ENCODE data around the gene SPTBN1.

Gene SPTBN1

DNA sequence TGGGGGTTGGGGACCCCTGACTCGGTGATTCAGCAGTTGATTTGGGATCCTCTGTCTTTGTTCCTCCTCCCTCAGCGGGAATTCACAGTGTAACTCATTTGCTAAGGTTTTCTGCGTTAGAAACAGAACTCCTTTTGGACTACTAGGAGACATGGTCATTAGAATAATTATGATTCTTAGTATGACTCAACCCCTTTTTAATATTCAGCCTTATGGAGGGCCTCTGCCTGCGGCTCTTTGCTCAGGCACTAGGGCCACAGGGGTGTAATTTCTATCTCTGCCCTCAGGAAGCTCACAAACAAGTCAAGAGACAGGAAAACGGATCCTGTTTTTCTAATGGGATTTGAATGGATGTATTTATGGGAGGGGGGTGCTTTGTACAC lies 117.4 kb downstream of the SPTBN1 start:
- Histone ChIP-seq H3K27ac (ENCODE audit: low read depth, low read length) (peak overlapping the region; percentile 100), H3K79me2 (ENCODE audit: control insufficient read depth, insufficient read depth, low read length, unreplicated experiment) (peaks cover 86% of the 10 kb centered on the region), H3K4me3 (ENCODE audit: low read depth, low read length) (peak overlapping the region; percentile 68; the same call in 1 of the 2 replicates), H3K27me3 (ENCODE audit: insufficient read depth, low read length) (no peaks in the 10 kb centered on the region), H3K36me3 (ENCODE audit: insufficient read depth, low read length) (no peaks in the 10 kb centered on the region), H2AFZ (ENCODE audit: low read length, unreplicated experiment) (no peak overlapping the region), H3K4me1 (ENCODE audit: control insufficient read depth, insufficient read depth, low read length, unreplicated experiment) (peaks cover 95% of the 10 kb centered on the region)

DNA sequence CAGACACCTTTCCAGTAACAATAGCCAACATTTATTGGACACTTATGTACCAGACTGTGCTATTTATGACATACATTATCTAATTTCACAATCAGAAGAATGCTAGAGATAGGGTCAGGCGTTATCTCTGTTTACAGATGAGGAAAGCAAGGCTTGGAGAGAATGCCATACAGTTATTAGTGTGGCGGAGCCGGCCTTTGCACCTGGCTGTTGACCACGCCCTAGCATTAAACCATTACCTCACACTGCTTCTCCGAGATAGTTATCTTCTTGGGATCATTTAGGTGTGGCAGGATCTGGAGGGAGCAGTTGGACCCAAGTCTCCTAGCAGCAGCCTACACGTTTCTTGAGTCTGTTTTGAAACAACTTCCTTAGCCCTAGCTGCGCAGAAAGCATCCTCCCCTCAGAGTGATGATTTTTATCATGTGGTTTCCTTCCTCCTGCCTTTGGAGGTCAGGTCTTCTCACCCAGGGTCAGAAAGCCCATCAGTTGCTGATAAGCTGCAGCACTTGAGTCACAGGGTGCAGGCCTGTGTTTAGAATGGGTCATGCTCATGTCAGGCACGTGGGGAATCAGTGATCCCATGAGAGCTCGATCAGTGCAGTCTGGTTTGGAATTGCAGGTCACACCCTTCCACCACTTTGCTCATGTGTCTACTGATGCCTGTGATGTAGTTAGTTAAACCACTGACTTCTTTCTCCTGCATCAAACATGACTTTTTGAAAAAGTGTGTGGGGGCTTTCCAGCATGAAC lies 118.2 kb downstream of the SPTBN1 start:
- Histone ChIP-seq H3K4me3 (ENCODE audit: low read depth, low read length) (no peak overlapping the region), H3K27ac (ENCODE audit: low read depth, low read length) (peak overlapping the region; percentile 100), H3K36me3 (ENCODE audit: insufficient read depth, low read length) (no peaks in the 10 kb centered on the region), H3K27me3 (ENCODE audit: insufficient read depth, low read length) (no peaks in the 10 kb centered on the region), H3K4me1 (ENCODE audit: control insufficient read depth, insufficient read depth, low read length, unreplicated experiment) (peaks cover 91% of the 10 kb centered on the region), H2AFZ (ENCODE audit: low read length, unreplicated experiment) (no peak overlapping the region), H3K79me2 (ENCODE audit: control insufficient read depth, insufficient read depth, low read length, unreplicated experiment) (peaks cover 88% of the 10 kb centered on the region)

DNA sequence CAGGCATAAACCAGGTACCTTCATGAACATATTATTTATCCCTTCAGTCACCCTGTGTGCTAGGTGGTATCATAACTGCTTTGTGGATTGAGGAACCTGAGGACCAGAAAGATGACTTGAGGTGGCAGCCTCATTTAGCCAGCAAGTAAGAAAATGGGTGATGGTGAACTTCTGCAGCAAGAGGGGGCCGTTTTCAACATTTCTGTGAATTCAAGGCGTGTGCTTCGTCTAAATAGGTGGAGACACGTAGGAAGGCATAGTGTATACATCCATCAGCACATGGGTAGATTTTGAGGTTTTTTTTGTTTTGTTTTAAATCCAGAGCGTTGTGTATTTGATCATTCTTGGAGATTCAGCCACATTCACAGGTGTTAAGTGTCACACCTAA lies 118.7 kb downstream of the SPTBN1 start:
- H3K27ac ChIP-seq (ENCODE audit: low read depth, low read length), result peak overlapping the region; percentile 100
- no peak overlapping the region for H2AFZ ChIP-seq (ENCODE audit: low read length, unreplicated experiment)
- no peaks in the 10 kb centered on the region for H3K36me3 ChIP-seq (ENCODE audit: insufficient read depth, low read length)
- H3K27me3 ChIP-seq (ENCODE audit: insufficient read depth, low read length), result no peaks in the 10 kb centered on the region
- peaks cover 87% of the 10 kb centered on the region for H3K79me2 ChIP-seq (ENCODE audit: control insufficient read depth, insufficient read depth, low read length, unreplicated experiment)
- no peak overlapping the region for H3K4me3 ChIP-seq (ENCODE audit: low read depth, low read length)
- peaks cover 86% of the 10 kb centered on the region for H3K4me1 ChIP-seq (ENCODE audit: control insufficient read depth, insufficient read depth, low read length, unreplicated experiment)

DNA sequence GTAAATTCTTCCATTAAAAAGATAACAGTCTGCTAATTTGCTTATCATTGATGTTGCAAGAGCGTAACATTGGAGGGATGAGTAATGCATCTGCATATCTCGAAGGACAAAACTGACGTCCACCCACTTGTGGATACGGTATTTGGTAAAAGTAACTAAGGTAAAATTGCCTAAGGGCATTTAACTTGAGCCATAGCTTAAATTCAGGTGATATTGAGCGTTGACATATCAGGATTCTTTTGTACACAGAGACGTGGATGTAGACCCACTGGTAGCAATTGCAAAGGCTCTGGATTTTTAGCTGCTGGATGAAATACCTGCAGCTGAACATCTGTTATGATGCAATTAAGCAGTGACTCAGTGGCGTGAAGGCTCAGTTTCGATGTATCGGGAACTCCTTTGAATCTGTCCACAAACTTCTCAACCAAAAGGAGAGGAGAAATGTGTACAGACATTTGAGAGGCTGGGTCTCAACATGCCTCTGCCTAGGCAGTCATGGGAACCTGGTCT lies 119.3 kb downstream of the SPTBN1 start:
- H2AFZ ChIP-seq (ENCODE audit: low read length, unreplicated experiment), result no peak overlapping the region
- peaks cover 86% of the 10 kb centered on the region for H3K79me2 ChIP-seq (ENCODE audit: control insufficient read depth, insufficient read depth, low read length, unreplicated experiment)
- H3K4me3 ChIP-seq (ENCODE audit: low read depth, low read length), result no peak overlapping the region
- peak overlapping the region; percentile 100; the same call in 1 of the 2 replicates for H3K27ac ChIP-seq (ENCODE audit: low read depth, low read length)
- H3K27me3 ChIP-seq (ENCODE audit: insufficient read depth, low read length), result no peaks in the 10 kb centered on the region
- H3K4me1 ChIP-seq (ENCODE audit: control insufficient read depth, insufficient read depth, low read length, unreplicated experiment), result peaks cover 80% of the 10 kb centered on the region
- no peaks in the 10 kb centered on the region for H3K36me3 ChIP-seq (ENCODE audit: insufficient read depth, low read length)

DNA sequence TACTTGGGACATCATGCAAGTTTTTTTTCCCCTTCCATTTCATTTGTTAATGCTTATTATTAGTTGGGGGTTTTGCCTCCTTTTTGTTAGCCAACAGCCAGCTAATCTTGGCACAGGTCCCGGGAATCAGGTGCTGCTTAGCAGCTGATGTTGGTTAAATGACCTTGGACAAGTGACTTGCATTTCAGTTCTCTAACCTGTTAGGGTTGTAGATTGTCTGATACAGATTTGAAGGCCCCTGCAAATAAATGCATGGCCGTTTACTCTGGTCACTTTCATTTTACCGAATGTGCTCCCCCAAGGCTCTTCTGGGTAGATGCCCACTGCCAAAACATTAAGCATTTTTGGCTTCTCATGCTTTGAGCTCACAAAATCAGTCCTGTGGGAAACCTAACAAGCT lies 120.9 kb downstream of the SPTBN1 start:
- H3K4me3 ChIP-seq (ENCODE audit: low read depth, low read length), result no peak overlapping the region
- no peak overlapping the region for H3K27ac ChIP-seq (ENCODE audit: low read depth, low read length)
- H3K36me3 ChIP-seq (ENCODE audit: insufficient read depth, low read length), result no peaks in the 10 kb centered on the region
- peaks cover 84% of the 10 kb centered on the region for H3K79me2 ChIP-seq (ENCODE audit: control insufficient read depth, insufficient read depth, low read length, unreplicated experiment)
- no peak overlapping the region for H2AFZ ChIP-seq (ENCODE audit: low read length, unreplicated experiment)
- no peaks in the 10 kb centered on the region for H3K27me3 ChIP-seq (ENCODE audit: insufficient read depth, low read length)
- peaks cover 64% of the 10 kb centered on the region for H3K4me1 ChIP-seq (ENCODE audit: control insufficient read depth, insufficient read depth, low read length, unreplicated experiment)

DNA sequence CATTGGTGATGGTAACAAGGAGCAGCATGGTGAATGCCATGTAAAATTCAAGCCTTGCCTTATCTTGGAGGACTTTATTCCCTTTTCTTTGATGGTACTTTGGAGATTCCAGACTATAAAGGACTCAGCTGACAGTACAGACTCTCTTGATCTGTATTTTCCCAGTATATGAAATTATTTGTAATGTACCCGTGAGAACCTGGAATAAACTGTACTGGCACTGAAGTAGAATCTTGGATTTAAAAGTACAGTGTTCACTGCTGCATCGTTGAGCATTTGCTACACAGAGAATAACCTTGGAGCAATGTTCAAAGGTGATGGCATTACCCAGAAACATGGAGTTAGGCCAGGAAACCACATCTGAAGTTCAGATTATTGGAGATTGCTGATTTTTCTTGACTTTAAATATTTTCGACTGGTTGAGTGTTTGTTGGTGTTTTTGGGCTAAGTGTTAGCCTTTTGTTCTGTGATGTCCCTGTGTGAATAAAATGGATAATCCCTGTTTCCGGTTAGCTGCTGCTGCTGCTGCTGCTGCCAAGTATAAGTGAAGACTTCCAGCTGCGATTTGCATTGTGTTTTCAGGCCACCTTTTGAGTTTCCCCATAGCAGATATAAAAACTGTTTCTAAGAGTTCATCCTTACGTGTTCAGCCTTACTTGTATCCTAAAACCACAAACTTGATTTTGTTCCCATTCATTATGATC lies 122.0 kb downstream of the SPTBN1 start:
- Histone ChIP-seq H3K27me3 (ENCODE audit: insufficient read depth, low read length) (no peaks in the 10 kb centered on the region), H3K27ac (ENCODE audit: low read depth, low read length) (no peak overlapping the region), H2AFZ (ENCODE audit: low read length, unreplicated experiment) (no peak overlapping the region), H3K36me3 (ENCODE audit: insufficient read depth, low read length) (no peaks in the 10 kb centered on the region), H3K4me1 (ENCODE audit: control insufficient read depth, insufficient read depth, low read length, unreplicated experiment) (peaks cover 55% of the 10 kb centered on the region), H3K79me2 (ENCODE audit: control insufficient read depth, insufficient read depth, low read length, unreplicated experiment) (peaks cover 89% of the 10 kb centered on the region), H3K4me3 (ENCODE audit: low read depth, low read length) (no peak overlapping the region)

DNA sequence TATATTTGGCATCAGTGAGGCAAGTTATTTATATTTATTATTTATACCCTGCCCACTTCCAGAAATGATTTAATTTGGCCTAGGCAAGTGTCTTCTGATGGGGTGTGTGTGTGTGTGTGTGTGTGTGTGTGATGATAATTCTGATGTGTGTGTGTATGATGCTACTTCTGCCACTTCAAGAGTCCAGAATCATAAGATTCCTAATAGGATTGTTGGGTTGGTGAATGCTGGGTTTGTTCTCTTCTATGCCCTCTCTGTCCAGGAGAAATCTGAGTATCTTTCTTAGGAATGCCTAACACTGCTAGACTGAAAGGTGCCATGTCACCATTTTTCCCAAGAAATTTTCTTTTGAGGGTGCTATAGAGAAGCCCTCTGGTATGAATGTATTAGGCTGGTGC lies 122.5 kb downstream of the SPTBN1 start:
- Histone ChIP-seq H3K79me2 (ENCODE audit: control insufficient read depth, insufficient read depth, low read length, unreplicated experiment) (peaks cover 88% of the 10 kb centered on the region), H3K36me3 (ENCODE audit: insufficient read depth, low read length) (no peaks in the 10 kb centered on the region), H3K4me3 (ENCODE audit: low read depth, low read length) (no peak overlapping the region), H3K27ac (ENCODE audit: low read depth, low read length) (no peak overlapping the region), H3K27me3 (ENCODE audit: insufficient read depth, low read length) (no peaks in the 10 kb centered on the region), H3K4me1 (ENCODE audit: control insufficient read depth, insufficient read depth, low read length, unreplicated experiment) (peaks cover 50% of the 10 kb centered on the region), H2AFZ (ENCODE audit: low read length, unreplicated experiment) (no peak overlapping the region)

DNA sequence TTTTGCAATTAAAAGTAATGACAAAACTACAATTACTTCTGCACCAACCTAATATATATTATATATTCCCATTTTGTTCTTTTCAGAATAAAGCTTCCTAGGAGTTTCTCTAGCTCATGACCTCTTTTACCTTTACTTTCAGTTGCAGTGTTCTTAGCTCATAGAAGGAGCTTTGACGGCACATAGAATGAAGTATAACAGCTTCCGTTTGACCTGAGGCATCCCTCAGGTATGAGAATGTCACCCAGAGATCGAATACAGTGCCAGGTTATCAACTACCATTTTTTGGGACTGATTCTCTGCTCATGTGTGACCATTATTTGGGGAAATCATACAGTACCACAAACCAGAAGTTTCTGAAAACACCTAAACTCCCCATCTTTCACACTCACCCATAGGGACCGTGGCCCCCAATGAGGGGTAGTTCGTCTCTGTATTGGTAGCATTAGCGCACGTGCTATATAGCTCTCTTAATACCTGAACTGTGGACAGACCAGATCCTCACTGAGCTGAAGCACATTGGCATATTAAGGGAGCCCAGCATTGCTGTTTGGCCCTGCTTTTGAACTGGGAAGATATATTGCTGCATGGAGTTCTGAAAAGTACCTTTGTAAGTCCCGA lies 123.0 kb downstream of the SPTBN1 start:
- Histone ChIP-seq H3K4me1 (ENCODE audit: control insufficient read depth, insufficient read depth, low read length, unreplicated experiment) (peaks cover 45% of the 10 kb centered on the region), H2AFZ (ENCODE audit: low read length, unreplicated experiment) (no peak overlapping the region), H3K27me3 (ENCODE audit: insufficient read depth, low read length) (no peaks in the 10 kb centered on the region), H3K27ac (ENCODE audit: low read depth, low read length) (no peak overlapping the region), H3K79me2 (ENCODE audit: control insufficient read depth, insufficient read depth, low read length, unreplicated experiment) (peaks cover 87% of the 10 kb centered on the region), H3K36me3 (ENCODE audit: insufficient read depth, low read length) (no peaks in the 10 kb centered on the region), H3K4me3 (ENCODE audit: low read depth, low read length) (no peak overlapping the region)

DNA sequence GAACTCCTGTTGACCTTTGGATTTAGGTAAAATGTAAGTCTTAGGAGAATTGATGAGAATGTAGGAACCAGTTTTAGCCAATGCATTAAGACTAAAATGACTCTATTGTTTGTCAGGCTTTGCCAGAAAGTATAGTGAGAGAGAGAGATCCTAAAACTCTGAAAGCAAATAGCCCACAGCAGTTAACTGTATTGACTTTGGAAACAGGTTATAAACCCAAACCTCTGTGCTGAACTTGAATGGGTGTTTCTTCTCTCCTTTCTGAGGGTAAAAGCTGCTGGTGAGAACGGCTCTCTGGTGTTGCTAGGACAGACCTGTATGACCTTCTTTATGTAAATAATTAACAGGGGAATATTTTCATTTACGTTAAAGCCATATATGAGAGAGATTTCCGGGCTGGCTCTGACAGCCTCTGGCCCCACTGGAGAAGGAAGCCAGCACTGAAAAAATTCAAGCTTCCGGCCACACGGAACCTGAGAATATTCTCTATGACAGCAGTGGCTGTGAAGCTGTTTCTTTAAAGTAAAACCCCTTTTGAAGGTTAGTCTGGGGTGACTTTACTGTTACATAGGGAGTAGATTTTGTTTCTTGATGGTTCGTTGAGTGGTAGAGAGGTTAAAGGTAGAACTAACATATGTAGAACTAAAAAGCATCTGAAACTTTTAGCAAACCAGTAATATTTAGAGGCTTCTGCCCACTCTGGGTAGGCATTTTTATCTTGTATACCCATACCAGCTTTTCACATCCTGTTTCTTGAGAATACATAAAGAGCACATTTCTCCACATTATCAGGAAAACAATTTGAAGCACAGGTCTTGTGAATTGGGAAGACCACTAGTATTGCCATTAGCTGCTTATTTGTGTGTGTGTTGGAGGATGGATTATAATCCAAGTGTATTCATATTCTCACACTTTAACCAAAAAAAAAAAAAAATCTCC lies 123.8 kb downstream of the SPTBN1 start:
- H3K4me3 ChIP-seq (ENCODE audit: low read depth, low read length), result no peak overlapping the region
- peaks cover 45% of the 10 kb centered on the region for H3K4me1 ChIP-seq (ENCODE audit: control insufficient read depth, insufficient read depth, low read length, unreplicated experiment)
- H2AFZ ChIP-seq (ENCODE audit: low read length, unreplicated experiment), result no peak overlapping the region
- H3K79me2 ChIP-seq (ENCODE audit: control insufficient read depth, insufficient read depth, low read length, unreplicated experiment), result peaks cover 87% of the 10 kb centered on the region
- H3K36me3 ChIP-seq (ENCODE audit: insufficient read depth, low read length), result no peaks in the 10 kb centered on the region
- no peak overlapping the region for H3K27ac ChIP-seq (ENCODE audit: low read depth, low read length)
- H3K27me3 ChIP-seq (ENCODE audit: insufficient read depth, low read length), result no peaks in the 10 kb centered on the region

All from ACC112 (cell line).